IMR-90 (cell line): Measurements from ENCODE around the gene CAPN7. TPM values are rescaled to one million over a fixed set of nuclear protein-coding genes. Genes with fewer than 3 reads are reported as not detected.
A peak's percentile ranks its signal among the peaks of the same experiment; 100 is the strongest.

Experiments
- ATAC-seq: fragments of 200-7000 bp; cut with Tn5 transposase; 2 replicates; pipeline ENCODE4 v1.9.1; 2020; ENCODE audit warnings: low read depth, mild to moderate bottlenecking, moderate library complexity
- BruUV-seq: library from RNA; stranded (reverse); fragments of 400-500 nt; replicated peaks from 2 replicates; lab custom pipeline; 2021; lab: Mats Ljungman, UMichigan
- CTCF ChIA-PET: fragments of 300-600 bp; formaldehyde crosslinking; extraction: SDS; loops from one replicate; lab custom pipeline; 2021; ENCODE audit warnings: antibody characterized with exemption; lab: Yijun Ruan, JAX
- POLR2A ChIA-PET: fragments of 300-600 bp; sonication (Branson Sonifier 250); formaldehyde crosslinking; loops from one replicate; lab custom pipeline; 2022; ENCODE audit warnings: antibody characterized with exemption; ENCODE audit not compliant: unreplicated experiment; lab: Charles Lee
- DNase-seq: peaks from one replicate; pipeline ENCODE4 v3.0.0; 2013
- H2AFZ ChIP-seq: replicated peaks from 2 replicates; pipeline ENCODE3; 2013; ENCODE audit warnings: low read length, mild to moderate bottlenecking; ENCODE audit not compliant: poor library complexity
- H2AK5ac ChIP-seq: 2 replicates; pipeline ENCODE4 v1.6.1; 2013; ENCODE audit warnings: low read depth, low read length, inconsistent platforms
- H2AK9ac ChIP-seq: replicated peaks from 2 replicates; pipeline ENCODE3; 2013; ENCODE audit warnings: mild to moderate bottlenecking, low read depth, low read length, moderate library complexity; ENCODE audit not compliant: poor library complexity
- H2BK120ac ChIP-seq: 2 replicates; pipeline ENCODE4 v1.6.1; 2013; ENCODE audit warnings: low read depth, low read length, inconsistent platforms
- H2BK15ac ChIP-seq: 3 replicates; pipeline ENCODE4 v1.6.1; 2013; ENCODE audit warnings: low read depth, low read length, inconsistent platforms
- H2BK20ac ChIP-seq: 2 replicates; pipeline ENCODE4 v1.6.1; 2013; ENCODE audit warnings: low read depth, mild to moderate bottlenecking, inconsistent platforms, low read length, moderate library complexity
- H2BK5ac ChIP-seq: 2 replicates; pipeline ENCODE4 v1.6.1; 2013; ENCODE audit warnings: mild to moderate bottlenecking, low read depth, low read length, inconsistent platforms; ENCODE audit not compliant: poor library complexity, severe bottlenecking
- H3K14ac ChIP-seq: replicated peaks from 2 replicates; pipeline ENCODE4 v1.6.1; 2013; ENCODE audit warnings: low read depth, low read length, inconsistent platforms
- H3K18ac ChIP-seq: 2 replicates; pipeline ENCODE4 v1.6.1; 2013; ENCODE audit warnings: low read depth, low read length, control low read depth
- H3K23ac ChIP-seq: 2 replicates; pipeline ENCODE4 v1.6.1; 2013; ENCODE audit warnings: low read depth, low read length, inconsistent platforms
- H3K27ac ChIP-seq: 2 replicates; pipeline ENCODE4 v1.5.1; 2013; ENCODE audit warnings: mild to moderate bottlenecking, control low read depth, low read length; ENCODE audit not compliant: insufficient read depth
- H3K27me3 ChIP-seq: 2 replicates; pipeline ENCODE4 v1.6.1; 2013; ENCODE audit warnings: low read length; ENCODE audit not compliant: control insufficient read depth, insufficient read depth
- H3K36me3 ChIP-seq: 2 replicates; pipeline ENCODE4 v1.6.1; 2013; ENCODE audit warnings: low read length, mixed read lengths; ENCODE audit not compliant: control insufficient read depth, insufficient read depth
- H3K4ac ChIP-seq: 2 replicates; pipeline ENCODE4 v1.6.1; 2013; ENCODE audit warnings: low read depth, low read length, inconsistent platforms
- H3K4me1 ChIP-seq: 2 replicates; pipeline ENCODE4 v1.6.1; 2013; ENCODE audit warnings: low read length, mixed read lengths; ENCODE audit not compliant: control insufficient read depth, insufficient read depth
- H3K4me2 ChIP-seq: 2 replicates; pipeline ENCODE4 v1.6.1; 2013; ENCODE audit warnings: low read depth, mild to moderate bottlenecking, control low read depth, low read length, moderate library complexity
- H3K4me3 ChIP-seq: 2 replicates; pipeline ENCODE4 v1.5.1; 2013; ENCODE audit warnings: low read depth, mild to moderate bottlenecking, control low read depth, low read length, moderate library complexity; ENCODE audit not compliant: insufficient read depth
- H3K56ac ChIP-seq: 2 replicates; pipeline ENCODE4 v1.6.1; 2013; ENCODE audit warnings: low read length, inconsistent platforms; ENCODE audit not compliant: insufficient read depth; ENCODE audit errors: extremely low read depth
- H3K79me1 ChIP-seq, 2 experiments: 2 replicates each; pipeline ENCODE4 v1.6.1; 2013; ENCODE audit warnings: low read length in 2 of 2, inconsistent platforms in 1 of 2, low read depth in 1 of 2
- H3K9ac ChIP-seq: 2 replicates; pipeline ENCODE4 v1.6.1; 2013; ENCODE audit warnings: low read depth, low read length, control low read depth
- H3K9me1 ChIP-seq: 2 replicates; pipeline ENCODE4 v1.6.1; 2013; ENCODE audit warnings: low read length, inconsistent platforms; ENCODE audit not compliant: insufficient read depth
- H3K9me3 ChIP-seq: 2 replicates; pipeline ENCODE4 v1.6.1; 2013; ENCODE audit warnings: low read length; ENCODE audit not compliant: control insufficient read depth, insufficient read depth
- H4K20me1 ChIP-seq: 2 replicates; pipeline ENCODE4 v1.6.1; 2013; ENCODE audit warnings: low read length, inconsistent platforms; ENCODE audit not compliant: insufficient read depth
- H4K5ac ChIP-seq: 2 replicates; pipeline ENCODE4 v1.6.1; 2013; ENCODE audit warnings: mild to moderate bottlenecking, low read depth, low read length, control low read depth
- H4K8ac ChIP-seq, 2 experiments: 2 replicates each; pipeline ENCODE4 v1.6.1; 2013; ENCODE audit warnings: low read depth in 2 of 2, low read length in 2 of 2, control low read depth in 1 of 2, inconsistent platforms in 1 of 2
- H4K91ac ChIP-seq: 2 replicates; pipeline ENCODE4 v1.6.1; 2013; ENCODE audit warnings: low read depth, low read length, inconsistent platforms; ENCODE audit not compliant: insufficient read depth
- BHLHE40 ChIP-seq: fragments of 150-350 bp; IDR thresholded peaks from 2 replicates; pipeline ENCODE4 v1.6.1; 2016; ENCODE audit warnings: mild to moderate bottlenecking, low read depth, low read length
- CEBPB ChIP-seq: IDR thresholded peaks from 2 replicates; pipeline ENCODE4 v1.6.1; 2012; ENCODE audit warnings: low read depth, low read length, improper control_type of control experiment
- CHD1 ChIP-seq: IDR thresholded peaks from 2 replicates; pipeline ENCODE4 v1.6.1; 2012; ENCODE audit warnings: low read depth, low read length, improper control_type of control experiment
- CTCF ChIP-seq: conservative IDR thresholded peaks from 2 replicates; pipeline ENCODE4 v1.5.1; 2012; ENCODE audit warnings: mild to moderate bottlenecking, low read depth, low read length, improper control_type of control experiment
- FOS ChIP-seq: fragments of 150-350 bp; IDR thresholded peaks from 2 replicates; pipeline ENCODE4 v1.6.1; 2016; ENCODE audit warnings: low read depth, low read length
- MAFK ChIP-seq: IDR thresholded peaks from 2 replicates; pipeline ENCODE4 v1.6.1; 2012; ENCODE audit warnings: low read depth, low read length, improper control_type of control experiment
- NFE2L2 ChIP-seq: fragments of 150-350 bp; IDR thresholded peaks from 2 replicates; pipeline ENCODE4 v1.6.1; 2016; ENCODE audit warnings: low read depth, mild to moderate bottlenecking, low read length
- POLR2A ChIP-seq: IDR thresholded peaks from 2 replicates; pipeline ENCODE4 v1.6.1; 2012; ENCODE audit warnings: mild to moderate bottlenecking, low read depth, low read length
- RAD21 ChIP-seq: IDR thresholded peaks from 2 replicates; pipeline ENCODE4 v1.6.1; 2012; ENCODE audit warnings: low read length, improper control_type of control experiment
- RCOR1 ChIP-seq: IDR thresholded peaks from 2 replicates; pipeline ENCODE4 v1.6.1; 2012; ENCODE audit warnings: mild to moderate bottlenecking, low read length, improper control_type of control experiment; ENCODE audit not compliant: insufficient replicate concordance
- RFX5 ChIP-seq: IDR thresholded peaks from 2 replicates; pipeline ENCODE4 v1.8.0; 2012; ENCODE audit warnings: low read depth, mild to moderate bottlenecking, low read length, moderate library complexity
- SMC3 ChIP-seq: fragments of 150-350 bp; IDR thresholded peaks from 2 replicates; pipeline ENCODE4 v1.6.1; 2016; ENCODE audit warnings: low read depth, mild to moderate bottlenecking, antibody characterized with exemption, low read length, moderate library complexity
- USF2 ChIP-seq: fragments of 150-350 bp; IDR thresholded peaks from 2 replicates; pipeline ENCODE4 v1.6.1; 2017; ENCODE audit warnings: mild to moderate bottlenecking, antibody characterized with exemption, low read length, low read depth
- WGBS, 2 experiments: methylation state at CpG; one replicate each; pipeline versions ENCODE4 v1.1.5 to v1.1.7; 2013; ENCODE audit warnings: missing lambda C conversion rate in 2 of 2; ENCODE audit not compliant: insufficient read length in 1 of 2; ENCODE audit errors: extremely low coverage in 2 of 2; 5-methylcytosine and 5-hydroxymethylcytosine counted together
- dilution Hi-C: fragments of 300-500 bp; cut with HindIII; formaldehyde crosslinking; loops from one replicate; pipeline ENCODE4 v1.14.3; 2018; ENCODE audit warnings: low sequenced_read_pairs; ENCODE audit not compliant: unreplicated experiment
- in situ Hi-C: fragments of 300-500 bp; cut with MboI; formaldehyde crosslinking; loops from 3 replicates; pipeline ENCODE4 v1.14.3; 2019; ENCODE audit warnings: low sequenced_read_pairs, inconsistent platforms, mixed read lengths
- intact Hi-C: fragments of 100-400 bp; cut with micrococcal nuclease; formaldehyde crosslinking; loops from 2 replicates; pipeline ENCODE4 v1.10.0; 2022
- polyA plus RNA-seq, 3 experiments: library from polyadenylated mRNA; depleted of rRNA; stranded (reverse); fragments of >200 nt; gene quantifications; 2 replicates each; pipeline ENCODE4 v1.2.3, GENCODE V29; 2012; ENCODE audit warnings: low replicate concordance in 1 of 3
- total RNA-seq: library from RNA; depleted of rRNA; stranded (reverse); fragments of >200 nt; gene quantifications from 2 replicates; pipeline ENCODE4 v1.2.3, GENCODE V29; 2012
- TF ChIP-seq, protein P1 (sequence below): fragments of 150-350 bp; IDR thresholded peaks from 2 replicates; pipeline ENCODE4 v1.6.1; 2016; ENCODE audit warnings: low read depth, mild to moderate bottlenecking, low read length, moderate library complexity, borderline replicate concordance

CAPN7 gene
- total and polyA plus RNA-seq, 2 of the 4 experiments (the other 2 are of a cell fraction): 14.5 to 21.3 TPM

DNA sequence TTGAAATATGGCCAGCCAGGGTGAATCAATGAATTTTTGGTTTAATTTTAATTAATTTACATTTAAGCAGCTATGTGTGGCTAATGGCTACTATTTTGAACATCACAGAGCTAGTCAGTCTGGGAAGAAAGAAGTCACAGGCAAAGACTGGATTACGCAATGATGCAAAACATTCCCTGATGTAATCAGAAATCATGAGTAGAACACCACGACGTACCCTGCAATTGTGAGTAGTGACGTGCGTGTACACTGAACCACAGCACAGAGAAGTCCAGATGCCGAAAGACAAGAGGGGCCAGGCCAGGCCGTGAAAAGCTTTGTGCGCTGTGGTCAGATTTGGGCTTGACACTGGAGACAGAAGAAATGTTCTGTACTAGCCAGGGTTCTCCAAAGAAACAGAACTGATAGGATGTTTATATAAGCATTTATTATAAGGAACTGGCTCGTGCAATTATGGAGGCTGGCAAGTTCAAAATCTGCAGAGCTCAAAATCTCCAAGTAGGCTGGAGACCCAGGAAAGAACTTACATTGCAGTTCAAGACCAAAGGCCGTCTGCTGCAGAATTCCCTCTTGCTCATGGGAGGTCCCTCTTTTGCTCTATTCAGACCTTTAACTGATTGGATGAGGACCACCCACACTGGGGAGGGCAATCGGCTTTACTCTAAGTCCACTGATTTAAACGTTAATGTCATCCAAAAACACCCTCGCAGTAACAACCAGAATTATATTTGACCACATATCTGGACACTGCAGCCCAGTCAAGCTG, 81.7 kb downstream of the CAPN7 start:
- Histone ChIP-seq H3K79me1 (peaks cover 0 to 3% of the 10 kb centered on the region in 2 experiments; a peak in 1 of 4 replicates), H3K4me3 (no peak overlapping the region), H2AFZ (peak overlapping the region; percentile 53), H3K18ac (no peak overlapping the region), H4K20me1 (no peaks in the 10 kb centered on the region), H2BK15ac (no peak overlapping the region), H3K27ac (peak overlapping the region; percentile 23; the same call in 1 of the 2 replicates), H3K27me3 (no peaks in the 10 kb centered on the region), H3K4me1 (peaks cover 6% of the 10 kb centered on the region), H4K8ac (no peak overlapping the region), H2BK5ac (no peak overlapping the region), H4K5ac (no peak overlapping the region), H2BK120ac (no peak overlapping the region), H3K9me1 (no peaks in the 10 kb centered on the region), H3K36me3 (no peaks in the 10 kb centered on the region), H3K9me3 (no peaks in the 10 kb centered on the region), H2AK9ac (no peak overlapping the region), H2AK5ac (no peak overlapping the region), H3K23ac (no peak overlapping the region), H3K56ac (no peak overlapping the region), H2BK20ac (no peak overlapping the region), H3K4ac (no peak overlapping the region), H3K14ac (no peak overlapping the region), H4K91ac (no peak overlapping the region), H3K9ac (no peak overlapping the region), H3K4me2 (peak overlapping the region; percentile 21; the same call in 1 of the 2 replicates)
- in situ Hi-C loops (no loop called here), dilution Hi-C loops (no loop called here), intact Hi-C loops (no loop called here)
- no TSS peak for BruUV-seq
- ATAC-seq (peak; percentile 94), DNase-seq (peak; percentile 94)
- TF ChIP-seq SMC3 (no peak), CTCF (no peak), CEBPB (peak; percentile 100), BHLHE40 (no peak), RCOR1 (no peak), RAD21 (no peak), MAFK (no peak), NFE2L2 (no peak), RFX5 (no peak), POLR2A (no peak), FOS (peak; percentile 16; the same call in 1 of the 2 replicates), USF2 (no peak), CHD1 (no peak)
- TF ChIP-seq, protein P1, sequence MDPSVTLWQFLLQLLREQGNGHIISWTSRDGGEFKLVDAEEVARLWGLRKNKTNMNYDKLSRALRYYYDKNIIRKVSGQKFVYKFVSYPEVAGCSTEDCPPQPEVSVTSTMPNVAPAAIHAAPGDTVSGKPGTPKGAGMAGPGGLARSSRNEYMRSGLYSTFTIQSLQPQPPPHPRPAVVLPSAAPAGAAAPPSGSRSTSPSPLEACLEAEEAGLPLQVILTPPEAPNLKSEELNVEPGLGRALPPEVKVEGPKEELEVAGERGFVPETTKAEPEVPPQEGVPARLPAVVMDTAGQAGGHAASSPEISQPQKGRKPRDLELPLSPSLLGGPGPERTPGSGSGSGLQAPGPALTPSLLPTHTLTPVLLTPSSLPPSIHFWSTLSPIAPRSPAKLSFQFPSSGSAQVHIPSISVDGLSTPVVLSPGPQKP: no peak
- ChIA-PET CTCF (interaction anchor here (0.8 to 1.4 kb wide), 2 partner anchors 19 to 45 kb away, joined by 3 read pairs; partner anchors contain the start of gene SH3BP5), POLR2A (no interaction called here)
- 35% methylated on average over 7 of the region's 13 CpGs; no CpG with 5 or more reads in 1 of the 2 experiments for WGBS, 2 experiments
